Trophoblast cell (in vitro differentiated cells and primary cell): ENCODE results near the gene EFEMP1.

Source experiments
- DNase-seq, 2 donors: peaks; one replicate each; pipeline ENCODE4 v3.0.0-alpha.2; 2016
- H2AFZ ChIP-seq: 2 replicates; pipeline ENCODE4 v1.6.1; 2013; ENCODE audit warnings: low read length, moderate library complexity, mild to moderate bottlenecking; ENCODE audit not compliant: insufficient read depth, poor library complexity
- H2AK5ac ChIP-seq: 2 replicates; pipeline ENCODE4 v1.6.1; 2013; ENCODE audit warnings: mild to moderate bottlenecking, low read length
- H2BK120ac ChIP-seq: 2 replicates; pipeline ENCODE4 v1.6.1; 2013; ENCODE audit warnings: low read length, mild to moderate bottlenecking, moderate library complexity; ENCODE audit not compliant: insufficient read depth, poor library complexity
- H2BK12ac ChIP-seq: 2 replicates; pipeline ENCODE4 v1.6.1; 2013; ENCODE audit warnings: mild to moderate bottlenecking, low read length, moderate library complexity
- H2BK5ac ChIP-seq: 2 replicates; pipeline ENCODE4 v1.6.1; 2013; ENCODE audit warnings: low read length, low read depth, moderate library complexity, mild to moderate bottlenecking; ENCODE audit not compliant: poor library complexity
- H3K14ac ChIP-seq: 2 replicates; pipeline ENCODE4 v1.6.1; 2013; ENCODE audit warnings: mild to moderate bottlenecking, low read length
- H3K18ac ChIP-seq: 2 replicates; pipeline ENCODE4 v1.6.1; 2013; ENCODE audit warnings: mild to moderate bottlenecking, low read length
- H3K23ac ChIP-seq: 2 replicates; pipeline ENCODE4 v1.6.1; 2013; ENCODE audit warnings: low read length
- H3K27ac ChIP-seq: 2 replicates; pipeline ENCODE4 v1.5.1; 2013; ENCODE audit warnings: low read depth, mild to moderate bottlenecking, inconsistent platforms, low read length, moderate library complexity
- H3K27me3 ChIP-seq: 2 replicates; pipeline ENCODE4 v1.6.1; 2013; ENCODE audit warnings: inconsistent platforms, mild to moderate bottlenecking, low read length, moderate library complexity; ENCODE audit not compliant: insufficient read depth
- H3K36me3 ChIP-seq, 2 experiments: 1 replicate in 1 of 2; 2 replicates in 1 of 2; pipeline ENCODE4 v1.6.1; 2013; ENCODE audit warnings: low read length in 2 of 2, mild to moderate bottlenecking in 2 of 2, moderate library complexity in 1 of 2; ENCODE audit not compliant: insufficient read depth in 2 of 2, control insufficient read depth in 1 of 2
- H3K4ac ChIP-seq: 2 replicates; pipeline ENCODE4 v1.6.1; 2013; ENCODE audit warnings: low read depth, mild to moderate bottlenecking, low read length, moderate library complexity
- H3K4me1 ChIP-seq, 2 experiments: 1 replicate in 1 of 2; 2 replicates in 1 of 2; pipeline ENCODE4 v1.6.1; 2013; ENCODE audit warnings: low read length in 2 of 2, mild to moderate bottlenecking in 2 of 2, moderate library complexity in 1 of 2; ENCODE audit not compliant: insufficient read depth in 2 of 2, control insufficient read depth in 1 of 2
- H3K4me2 ChIP-seq: 2 replicates; pipeline ENCODE4 v1.6.1; 2013; ENCODE audit warnings: inconsistent platforms, mild to moderate bottlenecking, low read length, moderate library complexity
- H3K4me3 ChIP-seq: 2 replicates; pipeline ENCODE4 v1.5.1; 2013; ENCODE audit warnings: mild to moderate bottlenecking, low read depth, low read length, inconsistent platforms
- H3K79me1 ChIP-seq: one replicate; pipeline ENCODE4 v1.6.1; 2013; ENCODE audit warnings: low read length
- H3K79me2 ChIP-seq: 2 replicates; pipeline ENCODE4 v1.6.1; 2013; ENCODE audit warnings: low read length, mild to moderate bottlenecking; ENCODE audit not compliant: control insufficient read depth, insufficient read depth, poor library complexity
- H3K9ac ChIP-seq: 2 replicates; pipeline ENCODE4 v1.6.1; 2013; ENCODE audit warnings: mild to moderate bottlenecking, low read length
- H3K9me3 ChIP-seq: 2 replicates; pipeline ENCODE4 v1.6.1; 2013; ENCODE audit warnings: low read depth, mild to moderate bottlenecking, control low read depth, inconsistent platforms, low read length; ENCODE audit not compliant: insufficient read depth
- H4K12ac ChIP-seq: 2 replicates; pipeline ENCODE4 v1.6.1; 2013; ENCODE audit warnings: low read depth, mild to moderate bottlenecking, low read length, moderate library complexity
- H4K8ac ChIP-seq: 2 replicates; pipeline ENCODE4 v1.6.1; 2013; ENCODE audit warnings: low read depth, mild to moderate bottlenecking, low read length, moderate library complexity
- H4K91ac ChIP-seq: one replicate; pipeline ENCODE4 v1.6.1; 2013; ENCODE audit warnings: low read depth, mild to moderate bottlenecking, low read length, moderate library complexity
- WGBS: extraction: QIAGEN DNeasy Blood & Tissue Kit; methylation state at CpG from one replicate; pipeline ENCODE4 v1.1.7; 2013; ENCODE audit warnings: missing lambda C conversion rate; ENCODE audit not compliant: insufficient read length, insufficient coverage; ENCODE audit errors: extremely low coverage; 5-methylcytosine and 5-hydroxymethylcytosine counted together

Gene EFEMP1

DNA sequence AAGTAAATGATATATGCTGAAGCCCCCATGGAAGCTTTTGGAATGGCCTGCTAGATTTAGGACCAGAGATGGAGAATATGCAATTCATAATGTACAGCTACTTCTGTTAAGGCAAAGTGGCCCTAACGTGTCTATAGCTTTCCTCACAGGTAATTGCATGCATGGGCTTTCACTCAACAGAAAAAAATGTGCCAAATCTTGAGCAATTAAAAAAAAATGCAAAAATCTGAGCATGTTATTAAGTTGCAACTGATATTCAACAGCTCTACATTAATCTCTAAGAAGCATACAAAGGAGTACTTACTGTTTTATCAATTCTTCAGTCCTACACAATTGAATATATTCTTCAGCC lies 79.6 kb downstream of the EFEMP1 start:
- Histone ChIP-seq H3K9ac (no peak overlapping the region), H3K36me3 (no peaks in the 10 kb centered on the region), H3K27me3 (no peaks in the 10 kb centered on the region), H3K4me3 (no peak overlapping the region), H3K79me2 (no peaks in the 10 kb centered on the region), H3K18ac (no peak overlapping the region), H4K12ac (no peak overlapping the region), H2BK120ac (no peak overlapping the region), H3K4me1 (peaks cover 0 to 4% of the 10 kb centered on the region in 2 experiments), H4K8ac (no peak overlapping the region), H3K9me3 (peaks cover 2% of the 10 kb centered on the region), H3K79me1 (no peaks in the 10 kb centered on the region), H2BK5ac (no peak overlapping the region), H3K27ac (no peak overlapping the region), H3K14ac (no peak overlapping the region), H3K23ac (no peak overlapping the region), H4K91ac (no peak overlapping the region), H2AK5ac (no peak overlapping the region), H3K4ac (no peak overlapping the region), H2BK12ac (no peak overlapping the region), H2AFZ (no peak overlapping the region), H3K4me2 (no peak overlapping the region)
- no CpG with 5 or more reads among the region's 1 CpG for WGBS
- peak in 1 of 2 donors; percentile 55 for DNase-seq

DNA sequence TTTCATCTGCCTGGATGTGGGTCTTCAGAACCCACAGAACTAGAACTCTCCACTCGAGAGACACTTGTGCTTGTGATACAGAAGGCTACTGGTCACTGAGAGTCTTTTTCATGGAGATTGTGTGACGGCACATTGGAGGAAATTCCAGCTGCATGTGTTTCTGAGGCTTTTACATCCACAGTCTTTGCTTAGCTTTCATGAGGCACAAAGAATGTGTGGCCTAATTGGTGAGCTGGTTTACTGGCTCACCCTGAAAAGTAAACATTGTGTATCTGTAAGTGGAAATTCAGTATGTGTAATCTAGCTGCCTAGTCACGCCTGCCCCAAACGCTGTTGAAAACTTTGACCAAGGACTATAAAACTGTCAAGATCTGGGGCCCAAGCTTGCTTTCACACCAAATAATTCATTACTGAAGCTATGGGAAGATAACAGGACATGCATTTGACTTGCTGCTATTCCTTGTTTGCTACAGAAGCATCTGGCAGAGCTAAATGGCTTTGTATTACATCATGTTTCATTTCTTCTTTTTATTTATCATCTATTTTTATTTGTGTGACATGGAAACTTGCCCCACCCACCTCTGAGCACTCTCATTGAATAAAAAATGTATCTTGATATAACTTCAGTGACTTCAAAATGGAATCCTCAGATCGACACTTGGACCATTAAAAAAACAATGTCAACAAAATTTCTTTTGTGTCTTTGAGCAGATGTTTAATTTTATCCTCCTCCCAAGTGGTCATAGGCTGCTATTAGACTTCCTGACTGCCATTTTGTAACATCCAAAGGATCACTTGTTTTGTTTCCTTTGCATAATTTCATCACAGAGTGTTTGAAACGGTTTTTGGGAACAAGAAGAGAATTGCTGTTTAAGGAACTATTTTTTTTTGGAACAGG lies 80.2 kb downstream of the EFEMP1 start:
- Histone ChIP-seq H3K9me3 (peaks cover 2% of the 10 kb centered on the region), H3K14ac (no peak overlapping the region)

DNA sequence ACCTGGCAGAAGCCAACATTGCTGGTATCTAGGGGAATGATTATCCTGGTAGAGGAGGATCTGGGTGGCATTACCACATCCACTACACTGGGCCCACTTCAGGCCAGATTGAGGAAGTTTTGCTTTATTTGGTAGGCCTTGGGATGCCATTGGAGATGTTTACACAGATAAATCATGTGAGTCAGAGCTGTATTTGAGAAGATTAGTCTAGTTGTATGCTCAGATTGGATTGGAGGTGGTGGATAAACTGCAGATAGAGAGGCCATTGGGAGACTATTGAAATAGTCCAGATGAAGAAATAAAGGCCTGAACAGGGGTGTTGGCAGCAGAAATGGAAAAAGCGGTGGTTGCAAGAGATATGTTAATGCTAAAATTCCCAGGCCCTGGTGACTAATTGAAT lies 81.5 kb downstream of the EFEMP1 start:
- Histone ChIP-seq H3K27me3 (no peaks in the 10 kb centered on the region), H3K4ac (no peak overlapping the region), H3K9ac (no peak overlapping the region), H3K36me3 (no peaks in the 10 kb centered on the region), H3K4me3 (no peak overlapping the region), H4K12ac (no peak overlapping the region), H2AK5ac (no peak overlapping the region), H3K27ac (no peak overlapping the region), H3K9me3 (peaks cover 2% of the 10 kb centered on the region), H2BK12ac (no peak overlapping the region), H4K91ac (no peak overlapping the region), H3K79me1 (peaks cover 4% of the 10 kb centered on the region), H4K8ac (no peak overlapping the region), H3K4me2 (no peak overlapping the region), H3K79me2 (no peaks in the 10 kb centered on the region), H3K4me1 (peaks cover 4 to 9% of the 10 kb centered on the region in 2 experiments), H2BK5ac (no peak overlapping the region), H3K23ac (no peak overlapping the region), H3K18ac (no peak overlapping the region), H2AFZ (no peak overlapping the region), H2BK120ac (no peak overlapping the region), H3K14ac (no peak overlapping the region)
- WGBS: no CpG with 5 or more reads among the region's 1 CpG
- DNase-seq: peak in 1 of 2 donors; percentile 47

More for the DNA sequence above, 80.2 kb downstream of the EFEMP1 start:
- DNase-seq: no peak
- H3K27me3 ChIP-seq: no peaks in the 10 kb centered on the region
- no peak overlapping the region for H2BK12ac ChIP-seq
- H4K12ac ChIP-seq: no peak overlapping the region
- no peak overlapping the region for H3K23ac ChIP-seq
- no peak overlapping the region for H3K27ac ChIP-seq
- no peak overlapping the region for H2BK120ac ChIP-seq
- no peak overlapping the region for H3K18ac ChIP-seq
- no peaks in the 10 kb centered on the region for H3K36me3 ChIP-seq
- peak overlapping the region; percentile 0 for H3K4me2 ChIP-seq
- no peak overlapping the region for H2AFZ ChIP-seq
- H2BK5ac ChIP-seq: no peak overlapping the region
- H3K79me1 ChIP-seq: no peaks in the 10 kb centered on the region
- no CpG with 5 or more reads among the region's 6 CpGs for WGBS
- H3K9ac ChIP-seq: no peak overlapping the region
- no peaks in the 10 kb centered on the region for H3K79me2 ChIP-seq
- no peak overlapping the region for H4K91ac ChIP-seq
- H3K4me3 ChIP-seq: no peak overlapping the region
- H3K4me1 ChIP-seq: peaks cover 0 to 6% of the 10 kb centered on the region in 2 experiments
- H4K8ac ChIP-seq: no peak overlapping the region
- no peak overlapping the region for H3K4ac ChIP-seq
- no peak overlapping the region for H2AK5ac ChIP-seq

DNA sequence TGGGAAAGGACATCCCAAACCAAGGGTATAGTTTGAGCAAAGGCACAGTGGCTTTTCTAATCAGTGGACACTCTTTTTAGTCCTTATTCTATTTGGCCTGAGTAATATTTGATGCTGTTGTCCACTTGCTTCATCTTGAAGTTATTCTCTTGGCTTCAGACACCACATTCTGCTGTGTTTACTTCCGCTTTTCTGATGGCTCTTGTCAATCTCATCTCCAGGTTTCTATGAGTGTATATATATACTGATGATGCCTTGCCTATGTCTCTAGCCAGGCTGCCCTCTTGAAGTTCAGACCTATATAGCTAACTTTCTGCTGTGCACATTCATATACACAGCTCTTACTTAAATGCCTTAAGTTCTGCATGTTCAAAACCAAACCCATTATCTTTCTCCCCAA lies 83.1 kb downstream of the EFEMP1 start:
- Histone ChIP-seq H3K27me3 (no peaks in the 10 kb centered on the region), H4K12ac (no peak overlapping the region), H3K4me1 (peaks cover 4 to 10% of the 10 kb centered on the region in 2 experiments), H4K91ac (no peak overlapping the region), H3K27ac (no peak overlapping the region), H3K79me2 (no peaks in the 10 kb centered on the region), H3K4me2 (no peak overlapping the region), H2BK120ac (no peak overlapping the region), H3K9ac (no peak overlapping the region), H3K79me1 (peaks cover 4% of the 10 kb centered on the region), H2BK5ac (no peak overlapping the region), H3K4ac (no peak overlapping the region), H3K23ac (no peak overlapping the region), H2AK5ac (no peak overlapping the region), H3K9me3 (no peaks in the 10 kb centered on the region), H2AFZ (no peak overlapping the region), H4K8ac (no peak overlapping the region), H3K14ac (no peak overlapping the region), H3K36me3 (no peaks in the 10 kb centered on the region), H3K18ac (no peak overlapping the region), H3K4me3 (no peak overlapping the region), H2BK12ac (no peak overlapping the region)
- no CpG with 5 or more reads among the region's 1 CpG for WGBS
- no peak for DNase-seq
